Calu3 (cell line): ENCODE measurements around the gene KBTBD3. TPM values are rescaled to one million over a fixed set of nuclear protein-coding genes. Genes with fewer than 3 reads are reported as not detected.
A peak's percentile ranks its signal among the peaks of the same experiment; 100 is the strongest.

ENCODE experiments used
- BruUV-seq: library from RNA; stranded (reverse); fragments of 400-500 nt; replicated peaks from 2 replicates; lab custom pipeline; 2021; lab: Mats Ljungman, UMichigan
- CTCF ChIA-PET: fragments of 300-600 bp; sonication (Branson Sonifier 250); formaldehyde crosslinking; loops from one replicate; lab custom pipeline; 2022; ENCODE audit warnings: antibody characterized with exemption; lab: Charles Lee
- DNase-seq: peaks from one replicate; pipeline ENCODE4 v3.0.0; 2022
- H3K27ac Mint-ChIP-seq: one replicate; pipeline ENCODE4 v1.8.0; 2022; ENCODE audit warnings: mixed read lengths; ENCODE audit not compliant: unreplicated experiment
- H3K27me3 Mint-ChIP-seq: one replicate; pipeline ENCODE4 v1.8.0; 2022; ENCODE audit warnings: mixed read lengths; ENCODE audit not compliant: unreplicated experiment
- H3K36me3 Mint-ChIP-seq: one replicate; pipeline ENCODE4 v1.8.0; 2022; ENCODE audit warnings: mild to moderate bottlenecking, moderate library complexity, mixed read lengths; ENCODE audit not compliant: insufficient read depth, unreplicated experiment
- H3K4me1 Mint-ChIP-seq: one replicate; pipeline ENCODE4 v1.8.0; 2022; ENCODE audit warnings: mild to moderate bottlenecking, low read depth, mixed read lengths; ENCODE audit not compliant: unreplicated experiment
- H3K4me3 Mint-ChIP-seq: one replicate; pipeline ENCODE4 v1.8.0; 2022; ENCODE audit warnings: mild to moderate bottlenecking, low read depth, moderate library complexity, mixed read lengths; ENCODE audit not compliant: unreplicated experiment
- H3K9me3 Mint-ChIP-seq: one replicate; pipeline ENCODE4 v1.8.0; 2022; ENCODE audit warnings: low read depth, mixed read lengths; ENCODE audit not compliant: unreplicated experiment
- CTCF ChIP-seq: fragments of 200-600 bp; IDR thresholded peaks from one replicate; pipeline ENCODE4 v1.8.0; 2022; ENCODE audit warnings: antibody characterized with exemption; ENCODE audit not compliant: unreplicated experiment
- intact Hi-C: fragments of 100-400 bp; cut with micrococcal nuclease; formaldehyde crosslinking; loops from one replicate; pipeline ENCODE4 v1.10.0; 2022; ENCODE audit not compliant: unreplicated experiment
- total RNA-seq: library from RNA; stranded (reverse); gene quantifications from 2 replicates; pipeline ENCODE4 v1.2.3, GENCODE V29; 2022

KBTBD3 gene
- total RNA-seq, 1 experiment from 2014 or later = 5.0 TPM

- Mint-ChIP-seq H3K9me3 (no peaks in the 10 kb centered on the region), H3K27ac (no peak overlapping the region), H3K27me3 (no peaks in the 10 kb centered on the region), H3K36me3 (peaks cover 4% of the 10 kb centered on the region), H3K4me1 (peaks cover 14% of the 10 kb centered on the region), H3K4me3 (no peak overlapping the region)
- no TSS peak for BruUV-seq
- CTCF ChIA-PET = no interaction called here
- no peak for TF ChIP-seq CTCF
- intact Hi-C loops = loop anchor here (10.0 kb wide), 1 partner anchor 926 kb away; the partner anchor contains the start of gene GUCY1A2
- DNase-seq = no peak
These were observed 11.7 kb upstream of the KBTBD3 start for GRCh38 chr11:106088896-106089295.

GRCh38 chr11:106087815-106088435 lies 10.8 kb upstream of the KBTBD3 start:
- H3K4me3 Mint-ChIP-seq = no peak overlapping the region
- BruUV-seq = no TSS peak
- H3K27me3 Mint-ChIP-seq = no peaks in the 10 kb centered on the region
- intact Hi-C loops = loop anchor here (2.0 to 10.0 kb wide), 2 partner anchors 927 to 949 kb away; partner anchors contain the start of gene GUCY1A2
- H3K36me3 Mint-ChIP-seq = peaks cover 4% of the 10 kb centered on the region
- peak; percentile 55 for TF ChIP-seq CTCF
- H3K9me3 Mint-ChIP-seq = no peaks in the 10 kb centered on the region
- DNase-seq = peak; percentile 20
- CTCF ChIA-PET = no interaction called here
- H3K4me1 Mint-ChIP-seq = peaks cover 14% of the 10 kb centered on the region
- H3K27ac Mint-ChIP-seq = no peak overlapping the region

DNA sequence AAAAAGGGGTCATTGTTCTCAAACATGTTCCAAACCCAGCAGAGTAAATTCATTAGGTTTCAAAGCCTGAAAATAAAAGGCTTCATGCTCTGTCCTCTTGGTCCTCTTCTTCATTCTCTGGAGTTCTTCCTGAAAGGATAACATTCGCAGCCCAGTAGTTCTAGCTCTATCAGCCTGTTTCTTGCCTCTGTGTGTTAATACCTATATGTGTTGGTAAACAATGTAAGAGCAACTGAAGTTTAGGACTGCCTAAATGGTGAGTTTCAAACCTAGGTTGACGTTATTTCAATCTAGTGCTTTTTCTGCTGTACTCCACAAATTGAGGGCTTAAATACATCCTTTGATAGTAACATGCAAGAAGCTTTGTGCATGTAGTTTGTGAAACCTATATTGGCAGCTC lies 9.7 kb upstream of the KBTBD3 start:
- Mint-ChIP-seq H3K27me3 (no peaks in the 10 kb centered on the region), H3K4me3 (no peak overlapping the region), H3K9me3 (no peaks in the 10 kb centered on the region), H3K36me3 (peaks cover 4% of the 10 kb centered on the region), H3K27ac (peak overlapping the region; percentile 48), H3K4me1 (peaks cover 14% of the 10 kb centered on the region)
- BruUV-seq = no TSS peak
- CTCF ChIA-PET = no interaction called here
- TF ChIP-seq CTCF = no peak
- no peak for DNase-seq
- intact Hi-C loops = loop anchor here (2.0 to 10.0 kb wide), 2 partner anchors 928 to 950 kb away; partner anchors contain the start of gene GUCY1A2

- intact Hi-C loops = loop anchor here (2.0 to 10.0 kb wide), 2 partner anchors 929 to 951 kb away; partner anchors contain the start of gene GUCY1A2
- BruUV-seq = no TSS peak
- Mint-ChIP-seq H3K4me3 (no peak overlapping the region), H3K9me3 (no peaks in the 10 kb centered on the region), H3K27me3 (no peaks in the 10 kb centered on the region), H3K36me3 (peaks cover 4% of the 10 kb centered on the region), H3K4me1 (peaks cover 14% of the 10 kb centered on the region), H3K27ac (peak overlapping the region; percentile 48)
- CTCF ChIA-PET = no interaction called here
- TF ChIP-seq CTCF = no peak
- no peak for DNase-seq
These were observed 9.0 kb upstream of the KBTBD3 start for GRCh38 chr11:106086135-106086534.
